Type B pancreatic cell (in vitro differentiated cells): ENCODE measurements around the gene HOTAIR. TPM values are rescaled to one million over a fixed set of nuclear protein-coding genes. Genes with fewer than 3 reads are reported as not detected.

Source experiments
- DNase-seq: peaks from one replicate; pipeline ENCODE4 v3.0.0; 2021; ENCODE audit warnings: mixed read lengths; ENCODE audit not compliant: unreplicated experiment; ENCODE audit errors: extremely low spot score
- H3K27ac Mint-ChIP-seq: 2 replicates; pipeline ENCODE4 v1.8.0; 2021; ENCODE audit warnings: mild to moderate bottlenecking, mixed read lengths
- H3K27me3 Mint-ChIP-seq: 2 replicates; pipeline ENCODE4 v1.8.0; 2021; ENCODE audit warnings: mixed read lengths
- H3K36me3 Mint-ChIP-seq: 2 replicates; pipeline ENCODE4 v1.8.0; 2021; ENCODE audit warnings: mixed read lengths
- H3K4me1 Mint-ChIP-seq: one replicate; pipeline ENCODE4 v1.8.0; 2021; ENCODE audit warnings: mixed read lengths; ENCODE audit not compliant: unreplicated experiment
- H3K4me3 Mint-ChIP-seq: 2 replicates; pipeline ENCODE4 v1.8.0; 2021; ENCODE audit warnings: mild to moderate bottlenecking, mixed read lengths
- H3K9me3 Mint-ChIP-seq: 2 replicates; pipeline ENCODE4 v1.8.0; 2021; ENCODE audit warnings: mixed read lengths
- CTCF ChIP-seq: fragments of 200-600 bp; sonication (generic); conservative IDR thresholded peaks from 2 replicates; pipeline ENCODE4 v1.5.0; 2021; ENCODE audit warnings: antibody characterized with exemption, mild to moderate bottlenecking
- total RNA-seq: library from RNA; stranded (reverse); gene quantifications from 2 replicates; pipeline ENCODE4 v1.2.1, GENCODE V29; 2021; ENCODE audit warnings: low replicate concordance

The HOTAIR gene
- total RNA-seq, 1 donor from 2014 or later: not detected

- Mint-ChIP-seq H3K27me3 (peaks cover 100% of the 10 kb centered on the region), H3K4me3 (peak overlapping the region; percentile 26), H3K9me3 (no peaks in the 10 kb centered on the region), H3K36me3 (no peaks in the 10 kb centered on the region), H3K4me1 (peaks cover 16% of the 10 kb centered on the region), H3K27ac (no peak overlapping the region)
- TF ChIP-seq CTCF: no peak
- no peak for DNase-seq
Measured at GRCh38 chr12:53998110-53998899, 23.6 kb upstream of the HOTAIR start.

- Mint-ChIP-seq H3K27me3 (peaks cover 100% of the 10 kb centered on the region), H3K4me3 (peak overlapping the region; percentile 15)
Measured at GRCh38 chr12:53997204-53998109, 22.7 kb upstream of the HOTAIR start.

GRCh38 chr12:53996240-53997203 is 21.8 kb upstream of the HOTAIR start:
- H3K36me3 Mint-ChIP-seq: no peaks in the 10 kb centered on the region
- no peak overlapping the region for H3K27ac Mint-ChIP-seq
- H3K27me3 Mint-ChIP-seq: peaks cover 100% of the 10 kb centered on the region
- H3K4me1 Mint-ChIP-seq: peaks cover 11% of the 10 kb centered on the region
- TF ChIP-seq CTCF: no peak
- no peak for DNase-seq
- H3K9me3 Mint-ChIP-seq: no peaks in the 10 kb centered on the region
- peak overlapping the region; percentile 76 for H3K4me3 Mint-ChIP-seq

More at GRCh38 chr12:53997204-53998109, 22.7 kb upstream of the HOTAIR start:
- H3K4me1 Mint-ChIP-seq: peaks cover 11% of the 10 kb centered on the region
- H3K9me3 Mint-ChIP-seq: no peaks in the 10 kb centered on the region
- no peaks in the 10 kb centered on the region for H3K36me3 Mint-ChIP-seq
- H3K27ac Mint-ChIP-seq: no peak overlapping the region
- DNase-seq: no peak
- TF ChIP-seq CTCF: no peak

DNA sequence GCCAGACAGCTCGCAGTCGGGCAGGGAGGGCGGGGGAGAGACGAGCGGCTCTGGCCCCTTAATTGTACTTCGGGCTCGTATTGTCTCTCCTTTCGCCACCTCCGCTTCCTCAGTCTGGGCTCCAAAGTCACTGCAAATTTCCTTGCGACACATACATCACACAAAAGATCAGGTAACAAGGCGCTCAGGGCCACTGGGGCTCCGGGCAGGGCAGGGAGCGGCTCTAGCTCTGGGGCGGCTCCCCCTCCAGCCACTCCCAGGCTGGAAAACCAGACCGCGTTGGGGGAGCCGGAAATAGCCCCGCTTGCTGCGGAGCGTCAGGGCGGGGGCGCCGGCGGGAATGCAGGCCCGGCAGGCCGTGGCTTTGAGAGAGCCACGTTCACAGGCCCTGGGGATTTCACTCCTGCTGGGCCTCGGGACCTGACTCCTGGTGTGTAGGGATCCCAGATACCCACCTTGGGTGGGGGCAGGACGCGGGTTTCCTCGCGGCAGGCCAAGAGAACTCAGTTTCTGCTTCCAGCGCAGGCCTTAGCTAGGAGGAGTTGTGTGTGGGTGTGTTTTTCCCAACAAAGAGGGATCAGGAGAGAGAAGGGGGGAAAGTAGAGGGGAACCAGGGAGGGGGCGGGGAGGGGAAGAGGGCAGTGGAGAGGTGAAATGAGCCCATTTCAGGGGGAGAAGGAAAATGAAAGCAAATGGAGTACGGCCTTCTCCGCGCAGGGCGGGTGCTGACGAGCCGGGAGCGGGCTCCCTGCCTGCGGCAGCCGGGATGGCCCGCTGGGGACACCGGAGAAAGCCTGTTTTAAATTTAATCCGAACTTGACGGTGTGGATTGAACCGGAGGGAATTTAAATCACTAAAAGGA is 20.9 kb upstream of the HOTAIR start:
- DNase-seq: no peak
- peak overlapping the region; percentile 76 for H3K4me3 Mint-ChIP-seq
- H3K9me3 Mint-ChIP-seq: no peaks in the 10 kb centered on the region
- H3K27me3 Mint-ChIP-seq: peaks cover 100% of the 10 kb centered on the region
- peaks cover 11% of the 10 kb centered on the region for H3K4me1 Mint-ChIP-seq
- no peaks in the 10 kb centered on the region for H3K36me3 Mint-ChIP-seq
- TF ChIP-seq CTCF: no peak
- H3K27ac Mint-ChIP-seq: peak overlapping the region; percentile 28
